ENCODE data around the gene PPP2R2C.

Gene PPP2R2C

GRCh38 chr4:6472008-6472386 lies 417 bp downstream of the PPP2R2C start:
- peak in 12 of 42 donors; percentile 6 to 63 (median 43) for DNase-seq
- intact Hi-C loops (cut with DNase I) = loop anchor here (10.0 kb wide), 1 partner anchor 197 kb away; no protein-coding TSS in a partner anchor

- intact Hi-C loops (cut with DNase I) = loop anchor here (10.0 kb wide), 1 partner anchor 197 kb away; no protein-coding TSS in a partner anchor
- peak in 8 of 42 donors; percentile 10 to 66 (median 39) for DNase-seq
Measured at GRCh38 chr4:6471307-6472007, 957 bp downstream of the PPP2R2C start.

GRCh38 chr4:6470502-6471306 lies 1.7 kb downstream of the PPP2R2C start:
- DNase-seq = peak in 41 of 42 donors; percentile 63 to 92 (median 81)
- intact Hi-C loops (cut with DNase I) = loop anchor here (10.0 kb wide), 1 partner anchor 196 kb away; no protein-coding TSS in a partner anchor

- intact Hi-C loops (cut with DNase I) = loop anchor here (10.0 kb wide), 1 partner anchor 195 kb away; no protein-coding TSS in a partner anchor
- DNase-seq = peak in 7 of 42 donors; percentile 12 to 41 (median 19)
Measured at GRCh38 chr4:6469898-6470501, 2.4 kb downstream of the PPP2R2C start.

GRCh38 chr4:6469144-6469543 lies 3.3 kb downstream of the PPP2R2C start:
- intact Hi-C loops (cut with DNase I) = no loop called here
- DNase-seq = peak in 7 of 42 donors; percentile 3 to 32 (median 9)

- intact Hi-C loops (cut with DNase I) = no loop called here
- DNase-seq = peak in 6 of 42 donors; percentile 3 to 39 (median 10)
Measured at GRCh38 chr4:6468376-6468775, 4.0 kb downstream of the PPP2R2C start.

GRCh38 chr4:6467600-6467999 lies 4.8 kb downstream of the PPP2R2C start:
- intact Hi-C loops (cut with DNase I) = no loop called here

GRCh38 chr4:6466756-6467381 lies 5.5 kb downstream of the PPP2R2C start:
- peak in 15 of 42 donors; percentile 8 to 58 (median 31) for DNase-seq
- intact Hi-C loops (cut with DNase I) = no loop called here

More at GRCh38 chr4:6467600-6467999, 4.8 kb downstream of the PPP2R2C start:
- DNase-seq = peak in 9 of 42 donors; percentile 2 to 42 (median 15)

- intact Hi-C loops (cut with DNase I) = no loop called here
- peak in 14 of 42 donors; percentile 7 to 43 (median 13) for DNase-seq
Measured at GRCh38 chr4:6465955-6466354, 6.5 kb downstream of the PPP2R2C start.

GRCh38 chr4:6464842-6465588 lies 7.4 kb downstream of the PPP2R2C start:
- intact Hi-C loops (cut with DNase I) = no loop called here
- DNase-seq = peak in 16 of 42 donors; percentile 2 to 44 (median 24)

- peak; percentile 67 to 95 (median 88) for DNase-seq
- intact Hi-C loops (cut with DNase I) = no loop called here
Measured at GRCh38 chr4:6463311-6464289, 8.8 kb downstream of the PPP2R2C start.

GRCh38 chr4:6461301-6462165 lies 10.9 kb downstream of the PPP2R2C start:
- DNase-seq = peak in 23 of 42 donors; percentile 1 to 57 (median 18)
- intact Hi-C loops (cut with DNase I) = no loop called here

- intact Hi-C loops (cut with DNase I) = no loop called here
- peak in 17 of 42 donors; percentile 0 to 41 (median 9) for DNase-seq
Measured at GRCh38 chr4:6460876-6461275, 11.5 kb downstream of the PPP2R2C start.

- intact Hi-C loops (cut with DNase I) = no loop called here
- peak in 1 of 42 donors; percentile 8 for DNase-seq
Measured at GRCh38 chr4:6458528-6458927, 13.9 kb downstream of the PPP2R2C start.

GRCh38 chr4:6456450-6456849 lies 16.0 kb downstream of the PPP2R2C start:
- intact Hi-C loops (cut with DNase I) = no loop called here

More at GRCh38 chr4:6456450-6456849, 16.0 kb downstream of the PPP2R2C start:
- DNase-seq = peak in 2 of 42 donors; percentile 3 to 18

Data from head of caudate nucleus (tissue), 42 donors.